ENCODE results near the gene MSRB1.
"Not testable (repeated sequence)": the region's sequence is repeated elsewhere in the genome, so short reads cannot be mapped to it uniquely, and the experiment has no call there.

Gene MSRB1

GRCh38 chr16:1940273-1941161, 2.5 kb downstream of the MSRB1 start:
- Histone ChIP-seq H3K79me2 (ENCODE audit: control insufficient read depth, low read length) (no peaks in the 10 kb centered on the region), H3K9me3 (ENCODE audit: control insufficient read depth, insufficient read depth, low read length) (no peaks in the 10 kb centered on the region), H3K36me3 (ENCODE audit: control insufficient read depth, low read length) (no peaks in the 10 kb centered on the region), H3K4me1 (ENCODE audit: control insufficient read depth, low read length) (peaks cover 20% of the 10 kb centered on the region), H3K27me3 (ENCODE audit: control insufficient read depth, low read length) (no peaks in the 10 kb centered on the region), H3K4me2 (ENCODE audit: low read length) (no peak overlapping the region), H4K20me1 (ENCODE audit: control insufficient read depth, insufficient read depth, low read depth, low read length) (no peaks in the 10 kb centered on the region), H3K9me2 (replicated peaks; ENCODE audit: control insufficient read depth, low read length) (no peaks in the 10 kb centered on the region), H3K27ac (ENCODE audit: low read depth, low read length) (no peak overlapping the region), H3K4me3 (ENCODE audit: low read length) (no peak overlapping the region), H3F3A (ENCODE audit: control insufficient read depth, insufficient read depth) (no peaks in the 10 kb centered on the region)
- TF ChIP-seq CTCF (IDR thresholded peaks at IDR 0.05; ENCODE audit: low read depth, low read length, poor library complexity, severe bottlenecking) (no peak), EZH2phosphoT487 (IDR thresholded peaks at IDR 0.05; ENCODE audit: borderline replicate concordance, low read length) (no peak)

GRCh38 chr16:1939833-1940232, 3.2 kb downstream of the MSRB1 start:
- not testable (repeated sequence) for H3F3A ChIP-seq (ENCODE audit: control insufficient read depth, insufficient read depth); H3K4me3 ChIP-seq (ENCODE audit: low read length); H4K20me1 ChIP-seq (ENCODE audit: control insufficient read depth, insufficient read depth, low read depth, low read length); H3K36me3 ChIP-seq (ENCODE audit: control insufficient read depth, low read length); H3K27me3 ChIP-seq (ENCODE audit: control insufficient read depth, low read length); H3K79me2 ChIP-seq (ENCODE audit: control insufficient read depth, low read length); H3K4me2 ChIP-seq (ENCODE audit: low read length); H3K9me3 ChIP-seq (ENCODE audit: control insufficient read depth, insufficient read depth, low read length); H3K27ac ChIP-seq (ENCODE audit: low read depth, low read length); H3K9me2 ChIP-seq (replicated peaks; ENCODE audit: control insufficient read depth, low read length)
- H3K4me1 ChIP-seq (ENCODE audit: control insufficient read depth, low read length) = peaks cover 20% of the 10 kb centered on the region

- Histone ChIP-seq H3K9me2 (replicated peaks; ENCODE audit: control insufficient read depth, low read length) (no peaks in the 10 kb centered on the region), H3K27me3 (ENCODE audit: control insufficient read depth, low read length) (no peaks in the 10 kb centered on the region), H3F3A (ENCODE audit: control insufficient read depth, insufficient read depth) (no peaks in the 10 kb centered on the region), H3K9me3 (ENCODE audit: control insufficient read depth, insufficient read depth, low read length) (no peaks in the 10 kb centered on the region), H3K27ac (ENCODE audit: low read depth, low read length) (no peak overlapping the region), H3K4me2 (ENCODE audit: low read length) (no peak overlapping the region), H3K36me3 (ENCODE audit: control insufficient read depth, low read length) (no peaks in the 10 kb centered on the region), H3K79me2 (ENCODE audit: control insufficient read depth, low read length) (no peaks in the 10 kb centered on the region), H4K20me1 (ENCODE audit: control insufficient read depth, insufficient read depth, low read depth, low read length) (no peaks in the 10 kb centered on the region), H3K4me3 (ENCODE audit: low read length) (no peak overlapping the region), H3K4me1 (ENCODE audit: control insufficient read depth, low read length) (peaks cover 19% of the 10 kb centered on the region)
- no peak for TF ChIP-seq EZH2phosphoT487 (IDR thresholded peaks at IDR 0.05; ENCODE audit: borderline replicate concordance, low read length)
- TF ChIP-seq CTCF (IDR thresholded peaks at IDR 0.05; ENCODE audit: low read depth, low read length, poor library complexity, severe bottlenecking) = no peak
These were observed 4.1 kb downstream of the MSRB1 start for GRCh38 chr16:1938910-1939309.

- no peaks in the 10 kb centered on the region for H3K9me2 ChIP-seq (replicated peaks; ENCODE audit: control insufficient read depth, low read length)
- no peak overlapping the region for H3K4me3 ChIP-seq (ENCODE audit: low read length)
- TF ChIP-seq CTCF (IDR thresholded peaks at IDR 0.05; ENCODE audit: low read depth, low read length, poor library complexity, severe bottlenecking) (no peak), EZH2phosphoT487 (IDR thresholded peaks at IDR 0.05; ENCODE audit: borderline replicate concordance, low read length) (no peak)
- peaks cover 13% of the 10 kb centered on the region for H3K4me1 ChIP-seq (ENCODE audit: control insufficient read depth, low read length)
- H3K27ac ChIP-seq (ENCODE audit: low read depth, low read length) = no peak overlapping the region
- H3K36me3 ChIP-seq (ENCODE audit: control insufficient read depth, low read length) = no peaks in the 10 kb centered on the region
- no peaks in the 10 kb centered on the region for H3K27me3 ChIP-seq (ENCODE audit: control insufficient read depth, low read length)
- no peak overlapping the region for H3K4me2 ChIP-seq (ENCODE audit: low read length)
- H3K9me3 ChIP-seq (ENCODE audit: control insufficient read depth, insufficient read depth, low read length) = no peaks in the 10 kb centered on the region
- H4K20me1 ChIP-seq (ENCODE audit: control insufficient read depth, insufficient read depth, low read depth, low read length) = no peaks in the 10 kb centered on the region
- H3F3A ChIP-seq (ENCODE audit: control insufficient read depth, insufficient read depth) = no peaks in the 10 kb centered on the region
- no peaks in the 10 kb centered on the region for H3K79me2 ChIP-seq (ENCODE audit: control insufficient read depth, low read length)
These were observed 4.7 kb downstream of the MSRB1 start for GRCh38 chr16:1938316-1938715.

Data from DOHH2 (cell line).